ENCODE data around the gene OR4D6.
"Not testable (repeated sequence)": the region's sequence is repeated elsewhere in the genome, so short reads cannot be mapped to it uniquely, and the experiment has no call there.

OR4D6 gene

GRCh38 chr11:59456661-59457060 lies at the start of gene OR4D6:
TSS of gene OR4D6 (plus strand) at chr11:59456961. CDS start at chr11:59456961, 0 bp downstream.
- no peak for DNase-seq

DNA sequence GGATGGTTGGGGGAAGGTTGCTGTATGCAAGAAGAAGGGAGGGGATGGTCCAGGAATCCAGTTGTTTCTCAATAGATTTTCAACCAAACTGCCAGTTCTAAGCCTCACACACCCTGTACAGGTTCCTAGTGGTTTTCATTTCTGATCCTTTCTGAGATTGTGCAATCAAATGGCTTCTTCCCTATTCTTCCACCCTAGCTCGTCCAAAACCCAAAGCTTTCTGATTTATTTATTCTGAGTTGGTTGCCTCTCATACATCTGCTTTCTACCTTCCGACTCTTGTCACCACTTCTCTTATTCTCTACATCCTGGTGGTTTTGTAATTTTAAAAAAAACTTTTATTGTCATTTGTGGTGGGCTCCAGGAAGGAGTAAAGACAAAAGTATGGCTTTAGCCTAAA lies 43.1 kb upstream of the OR4D6 start:
- no peak for DNase-seq

DNA sequence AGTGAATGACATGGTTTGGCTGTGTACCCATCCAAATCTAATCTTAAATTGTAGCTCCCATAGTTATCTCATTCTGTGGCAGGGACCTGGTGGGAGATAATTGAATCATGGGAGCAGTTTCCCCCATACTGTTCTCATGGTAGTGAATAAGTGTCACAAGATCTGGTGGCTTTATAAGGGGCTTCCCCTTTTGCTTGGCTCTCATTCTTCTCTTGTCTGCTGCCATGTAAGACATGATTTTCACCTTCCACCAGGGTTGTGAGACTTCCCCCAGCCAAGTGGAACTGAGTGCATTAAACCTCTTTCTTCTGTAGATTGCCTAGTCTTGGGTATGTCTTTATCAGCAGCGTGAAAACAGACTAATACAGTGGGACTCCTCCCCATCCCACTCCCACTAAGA lies 41.6 kb upstream of the OR4D6 start:
- DNase-seq = no peak

DNA sequence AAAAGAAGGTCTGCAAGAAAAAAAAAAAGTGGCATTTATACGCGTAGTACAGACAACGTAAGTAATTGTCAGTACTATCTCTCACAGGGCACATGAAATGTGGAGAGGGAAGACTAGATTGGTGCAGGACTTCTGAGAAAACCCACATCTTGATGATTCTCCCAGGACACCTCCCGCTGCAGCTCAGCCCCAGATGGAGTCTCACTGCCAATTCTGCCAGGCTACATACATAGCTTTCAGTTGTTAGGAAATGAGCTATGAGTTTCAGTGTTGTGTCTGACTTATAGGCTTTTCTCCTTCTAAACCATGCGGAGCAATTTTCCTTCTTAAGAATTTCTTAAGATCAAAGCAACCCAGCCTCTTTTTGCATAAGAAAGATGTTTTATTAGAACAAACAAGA lies 40.1 kb upstream of the OR4D6 start:
- no peak for DNase-seq

DNA sequence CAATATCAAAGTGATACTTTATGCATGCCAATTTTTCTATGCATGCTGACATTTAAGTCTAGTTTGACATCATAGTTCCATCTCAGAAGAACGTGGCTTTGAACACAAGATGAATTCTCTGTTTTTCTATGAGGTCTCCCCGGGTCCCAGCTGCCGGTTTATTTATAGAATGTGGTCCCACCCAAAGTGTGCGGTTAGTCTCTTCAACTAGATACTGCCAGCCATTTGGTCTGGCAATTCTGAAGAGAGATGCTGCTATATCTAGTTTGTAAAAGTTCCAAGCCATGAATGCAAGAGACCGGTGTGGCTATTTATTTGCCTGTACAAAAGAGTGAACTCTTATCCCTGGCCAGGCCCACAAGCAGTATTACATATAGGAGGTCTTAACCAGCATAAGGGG lies 39.7 kb upstream of the OR4D6 start:
- DNase-seq = no peak

- DNase-seq = no peak
Observed at GRCh38 chr11:59418156-59418555, 38.6 kb upstream of the OR4D6 start.

DNA sequence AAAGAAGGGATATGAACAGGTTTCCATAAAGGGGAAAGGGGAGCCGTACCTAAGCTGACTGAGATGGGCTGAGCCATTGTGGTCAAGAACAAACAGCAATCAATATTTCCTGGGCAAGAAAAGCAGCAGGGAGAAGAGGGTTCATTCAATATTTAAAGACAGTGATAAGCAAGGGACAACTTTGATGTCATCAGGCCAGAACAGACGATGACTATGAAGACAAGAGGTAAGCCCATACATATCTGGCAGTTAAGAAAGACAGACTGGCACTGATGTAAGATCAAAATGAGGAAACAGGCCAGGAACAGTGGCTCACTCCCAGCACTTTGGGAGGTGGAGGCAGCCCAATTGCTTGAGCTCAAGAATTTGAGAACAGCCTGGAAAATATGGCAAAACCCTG lies 32.9 kb upstream of the OR4D6 start:
- no peak for DNase-seq

GRCh38 chr11:59425131-59425530 lies 31.6 kb upstream of the OR4D6 start:
- no peak for DNase-seq

DNA sequence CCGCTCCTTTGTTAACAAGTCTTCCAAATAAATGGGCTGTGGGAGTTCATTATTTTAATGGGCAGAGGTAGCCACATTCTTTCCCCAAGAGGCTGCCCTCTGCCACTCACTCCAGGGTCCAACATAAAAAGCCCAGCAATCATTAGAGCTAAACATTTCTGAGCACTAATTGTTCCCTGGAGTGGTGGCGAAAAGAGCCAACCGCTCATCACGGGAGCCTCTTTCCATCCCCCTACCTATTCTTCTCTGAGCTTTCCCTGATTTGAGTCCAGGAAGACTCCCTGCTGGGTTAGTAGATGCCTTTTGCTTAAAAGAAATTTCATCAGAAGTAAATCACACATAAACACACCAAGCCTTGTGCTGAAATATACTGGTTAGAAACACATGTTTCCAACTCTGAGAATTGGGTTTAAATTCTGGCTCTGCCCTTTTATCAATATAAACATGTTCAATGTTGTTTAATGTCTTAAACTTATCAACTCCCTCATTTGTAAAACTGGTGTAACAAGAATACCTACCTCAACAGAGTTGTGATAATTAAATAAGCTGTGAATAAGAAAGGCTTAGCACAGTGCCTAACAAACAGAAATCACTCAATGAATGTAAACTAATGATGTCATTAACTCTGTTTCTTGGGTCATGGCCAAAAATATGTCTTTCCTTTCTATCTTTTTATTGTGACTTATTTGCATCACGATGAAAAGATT lies 30.2 kb upstream of the OR4D6 start, which contains the start of gene OR5A2:
Gene OR5A2 (minus strand): TSS at position 53 of the 707 bp plus-strand sequence. CDS start 3,460 bp downstream, outside the sequence.
- no peak for DNase-seq

DNA sequence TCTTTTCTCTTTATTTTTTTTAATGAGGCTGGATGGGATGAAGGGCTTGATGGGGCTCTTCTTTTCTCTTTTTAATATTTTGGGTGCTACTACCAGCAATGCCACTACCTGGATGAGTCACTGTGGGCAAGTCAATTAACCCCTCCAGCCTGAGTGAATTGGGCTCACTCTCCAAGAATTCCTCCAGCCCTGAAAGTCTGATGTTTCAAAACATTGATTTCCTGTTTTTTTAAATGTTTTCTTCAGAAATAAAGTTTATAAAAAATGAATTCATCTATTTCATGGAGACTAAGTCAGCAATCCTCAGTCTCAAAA lies 29.7 kb upstream of the OR4D6 start:
- DNase-seq = no peak

GRCh38 chr11:59429924-59430516 lies 26.7 kb upstream of the OR4D6 start:
- DNase-seq = peak; percentile 15

DNA sequence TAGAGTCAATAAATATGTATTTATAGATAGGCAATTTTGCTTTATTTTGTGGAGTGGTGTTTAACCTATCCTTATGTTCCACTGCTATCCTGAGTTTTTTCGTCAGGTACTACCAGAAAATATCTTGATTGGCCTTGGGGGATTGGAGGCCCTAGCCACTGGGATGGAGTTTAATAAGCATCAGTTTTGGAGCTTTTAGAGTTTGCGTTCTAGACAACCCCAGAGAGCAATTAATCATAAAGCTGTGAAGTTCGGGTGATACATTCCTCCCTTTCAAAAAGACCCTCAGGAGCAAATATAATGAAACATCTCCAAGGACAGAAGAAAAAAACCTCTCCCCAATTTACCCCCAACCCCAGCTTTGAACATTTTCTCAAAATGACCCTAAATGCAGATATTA lies 20.6 kb upstream of the OR4D6 start, which contains the start of gene OR5A1:
Gene OR5A1 (plus strand): TSS at position 301 of the 400 bp plus-strand sequence. CDS start 6,700 bp downstream, outside the sequence.
- no peak for DNase-seq

- DNase-seq = no peak
Observed at GRCh38 chr11:59437770-59438169, 19.0 kb upstream of the OR4D6 start.

- DNase-seq = not testable (repeated sequence)
Observed at GRCh38 chr11:59445624-59446023, 11.1 kb upstream of the OR4D6 start.

GRCh38 chr11:59448484-59448883 lies 8.3 kb upstream of the OR4D6 start:
- no peak for DNase-seq

- no peak for DNase-seq
Observed at GRCh38 chr11:59459916-59460315, 3.2 kb downstream of the OR4D6 start.

- no peak for DNase-seq
Observed at GRCh38 chr11:59463190-59463641, 6.5 kb downstream of the OR4D6 start.

GRCh38 chr11:59473015-59473414 lies 16.3 kb downstream of the OR4D6 start, which contains the start of gene OR4D10:
TSS of gene OR4D10 (plus strand) at chr11:59473315. CDS start at chr11:59477430, 4,115 bp downstream.
- DNase-seq = no peak

DNA sequence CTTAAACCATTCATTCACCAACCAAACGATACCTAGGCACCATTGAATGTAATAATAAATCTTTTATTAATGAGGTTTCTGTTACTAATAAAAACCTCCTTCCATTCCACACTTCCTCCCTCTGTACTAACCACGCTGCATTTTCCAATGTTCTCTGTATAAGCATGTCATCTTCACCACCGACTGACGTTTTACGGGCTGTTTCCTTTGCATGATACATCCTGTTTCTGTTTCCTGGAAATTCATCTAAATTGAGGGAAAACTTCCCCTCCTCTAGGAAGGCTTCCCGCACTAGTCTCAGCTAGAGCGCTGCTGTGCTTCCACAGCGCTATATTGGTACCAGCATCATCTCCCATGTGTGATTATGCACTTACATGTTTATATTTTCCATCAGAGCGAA lies 18.4 kb downstream of the OR4D6 start:
- DNase-seq = no peak

DNA sequence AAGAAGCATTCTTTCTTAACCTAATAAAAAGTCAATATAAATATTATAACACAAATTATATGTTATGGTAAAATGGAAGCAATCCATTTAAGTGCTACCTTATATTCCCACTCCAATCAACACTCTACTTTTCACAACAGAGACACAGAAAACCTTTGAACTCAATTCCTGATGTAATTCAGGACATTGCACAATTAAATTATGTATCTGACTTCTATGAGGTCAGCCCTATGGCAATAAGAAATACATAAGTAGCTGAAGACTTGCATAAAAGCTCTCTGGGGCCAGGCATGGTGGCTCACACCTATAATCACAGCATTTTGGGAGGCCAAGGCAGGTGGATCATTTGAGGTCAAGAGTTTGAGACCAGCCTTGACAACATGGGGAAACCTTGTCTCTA lies 23.1 kb downstream of the OR4D6 start:
- DNase-seq = no peak

- DNase-seq = no peak
Observed at GRCh38 chr11:59480359-59480758, 23.6 kb downstream of the OR4D6 start.

- no peak for DNase-seq
Observed at GRCh38 chr11:59501931-59502330, 45.2 kb downstream of the OR4D6 start.

- no peak for DNase-seq
Observed at GRCh38 chr11:59503276-59503675, 46.5 kb downstream of the OR4D6 start, which contains the start of gene OR4D11. TSS of gene OR4D11 (plus strand) at chr11:59503576. CDS start at chr11:59503576, 0 bp downstream.
